Spleen (tissue), 7 donors: ENCODE data around the gene KCNJ12.

Experiments
- POLR2A ChIP-seq, 3 donors: fragments of 450-650 bp; IDR thresholded peaks; one replicate each; pipeline ENCODE4 v1.5.1; 2017; ENCODE audit warnings: antibody characterized with exemption in 3 of 3, mild to moderate bottlenecking in 1 of 3
- POLR2AphosphoS5 ChIP-seq, 3 donors: sonication (generic); formaldehyde crosslinking; IDR thresholded peaks; one replicate each; pipeline ENCODE4 v1.5.1; 2017; ENCODE audit warnings: antibody characterized with exemption in 3 of 3
- TF ChIP-seq, protein P1 (sequence below), 11 experiments: fragments of 200-600 bp in 7 of 11; fragments of 450-650 bp in 4 of 11; sonication (generic) in 4 of 11; IDR thresholded peaks in 8 of 11; conservative IDR thresholded peaks in 3 of 11; 1 replicate in 7 of 11; 2 replicates in 4 of 11; pipeline versions ENCODE4 v1.4.0 to v1.8.0; 2016 to 2021; ENCODE audit warnings: antibody characterized with exemption in 11 of 11, inconsistent platforms in 4 of 11, mild to moderate bottlenecking in 1 of 11
- donor health status: DM: no; HTN: no; CAD: no; lungs with moderate emphysema.
- donor health status: DM: no; HTN: no; CAD: no.
- donor health status: DM: no; HTN: no; CAD: no.

DNA sequence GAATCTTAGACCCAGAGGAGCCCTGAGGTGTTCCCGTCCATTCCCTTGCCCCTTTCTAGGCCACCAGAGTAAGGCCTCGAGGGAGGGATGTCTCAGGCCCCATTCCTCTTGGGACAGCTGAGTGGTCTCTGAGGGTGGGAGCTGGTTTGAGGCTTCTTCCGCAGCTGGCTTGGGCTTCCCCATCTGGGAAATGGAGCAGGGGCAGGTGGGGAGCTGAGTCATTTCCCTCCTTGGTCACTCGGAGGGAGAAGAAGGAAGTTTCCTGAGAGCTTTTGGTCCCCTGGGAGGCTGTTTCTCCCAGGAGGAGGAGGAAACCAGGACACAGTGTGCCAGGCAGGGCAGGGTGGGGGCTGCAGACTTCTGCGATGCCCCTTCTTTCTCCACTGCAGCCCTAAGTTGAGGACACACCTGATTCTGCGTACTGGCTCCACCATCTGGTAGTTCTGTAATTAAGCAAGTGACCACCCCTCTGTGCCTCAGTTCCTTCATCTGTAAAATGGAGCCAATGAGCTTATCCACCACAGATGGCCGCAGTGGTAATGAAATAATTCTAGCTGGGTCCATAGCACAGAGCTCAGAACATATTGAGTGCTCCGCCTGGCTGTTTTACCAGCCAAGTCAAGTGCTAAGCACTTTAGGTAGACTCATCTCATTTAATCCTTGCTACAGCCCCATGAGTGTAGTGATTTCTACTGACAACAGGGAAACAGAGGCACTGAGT, 1.6 kb upstream of the KCNJ12 start:
- TF ChIP-seq, protein P1, sequence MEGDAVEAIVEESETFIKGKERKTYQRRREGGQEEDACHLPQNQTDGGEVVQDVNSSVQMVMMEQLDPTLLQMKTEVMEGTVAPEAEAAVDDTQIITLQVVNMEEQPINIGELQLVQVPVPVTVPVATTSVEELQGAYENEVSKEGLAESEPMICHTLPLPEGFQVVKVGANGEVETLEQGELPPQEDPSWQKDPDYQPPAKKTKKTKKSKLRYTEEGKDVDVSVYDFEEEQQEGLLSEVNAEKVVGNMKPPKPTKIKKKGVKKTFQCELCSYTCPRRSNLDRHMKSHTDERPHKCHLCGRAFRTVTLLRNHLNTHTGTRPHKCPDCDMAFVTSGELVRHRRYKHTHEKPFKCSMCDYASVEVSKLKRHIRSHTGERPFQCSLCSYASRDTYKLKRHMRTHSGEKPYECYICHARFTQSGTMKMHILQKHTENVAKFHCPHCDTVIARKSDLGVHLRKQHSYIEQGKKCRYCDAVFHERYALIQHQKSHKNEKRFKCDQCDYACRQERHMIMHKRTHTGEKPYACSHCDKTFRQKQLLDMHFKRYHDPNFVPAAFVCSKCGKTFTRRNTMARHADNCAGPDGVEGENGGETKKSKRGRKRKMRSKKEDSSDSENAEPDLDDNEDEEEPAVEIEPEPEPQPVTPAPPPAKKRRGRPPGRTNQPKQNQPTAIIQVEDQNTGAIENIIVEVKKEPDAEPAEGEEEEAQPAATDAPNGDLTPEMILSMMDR (IDR thresholded peaks at IDR 0.05 in 8 of 11, conservative IDR thresholded peaks at IDR 0.05 in 3 of 11), result no peak
- TF ChIP-seq POLR2A (IDR thresholded peaks at IDR 0.05) (no peak), POLR2AphosphoS5 (IDR thresholded peaks at IDR 0.05) (no peak)
